Measurements from ENCODE around the gene PRPF31. TPM values are rescaled to one million over a fixed set of nuclear protein-coding genes. Genes with fewer than 3 reads are reported as not detected.

The PRPF31 gene
- total RNA-seq, 4 donors from 2014 or later, result 17.9 to 97.3 (median 52.6) TPM

- H3K36me3 ChIP-seq, result no peaks in the 10 kb centered on the region
- no peak overlapping the region for H3K27ac ChIP-seq
- H3K9me3 ChIP-seq, result no peaks in the 10 kb centered on the region
- no peak overlapping the region for H3K4me3 ChIP-seq
- no peaks in the 10 kb centered on the region for H3K27me3 ChIP-seq
- intact Hi-C loops (cut with DNase I; ENCODE audit: low total_unique reads), result no loop called here
- TF ChIP-seq, protein P1, sequence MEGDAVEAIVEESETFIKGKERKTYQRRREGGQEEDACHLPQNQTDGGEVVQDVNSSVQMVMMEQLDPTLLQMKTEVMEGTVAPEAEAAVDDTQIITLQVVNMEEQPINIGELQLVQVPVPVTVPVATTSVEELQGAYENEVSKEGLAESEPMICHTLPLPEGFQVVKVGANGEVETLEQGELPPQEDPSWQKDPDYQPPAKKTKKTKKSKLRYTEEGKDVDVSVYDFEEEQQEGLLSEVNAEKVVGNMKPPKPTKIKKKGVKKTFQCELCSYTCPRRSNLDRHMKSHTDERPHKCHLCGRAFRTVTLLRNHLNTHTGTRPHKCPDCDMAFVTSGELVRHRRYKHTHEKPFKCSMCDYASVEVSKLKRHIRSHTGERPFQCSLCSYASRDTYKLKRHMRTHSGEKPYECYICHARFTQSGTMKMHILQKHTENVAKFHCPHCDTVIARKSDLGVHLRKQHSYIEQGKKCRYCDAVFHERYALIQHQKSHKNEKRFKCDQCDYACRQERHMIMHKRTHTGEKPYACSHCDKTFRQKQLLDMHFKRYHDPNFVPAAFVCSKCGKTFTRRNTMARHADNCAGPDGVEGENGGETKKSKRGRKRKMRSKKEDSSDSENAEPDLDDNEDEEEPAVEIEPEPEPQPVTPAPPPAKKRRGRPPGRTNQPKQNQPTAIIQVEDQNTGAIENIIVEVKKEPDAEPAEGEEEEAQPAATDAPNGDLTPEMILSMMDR (IDR thresholded peaks at IDR 0.05), result no peak
- H3K4me1 ChIP-seq, result peaks cover 0 to 4% of the 10 kb centered on the region in 2 donors
- no peak for DNase-seq
Observed at GRCh38 chr19:54156490-54156889, 40.9 kb downstream of the PRPF31 start.

DNA sequence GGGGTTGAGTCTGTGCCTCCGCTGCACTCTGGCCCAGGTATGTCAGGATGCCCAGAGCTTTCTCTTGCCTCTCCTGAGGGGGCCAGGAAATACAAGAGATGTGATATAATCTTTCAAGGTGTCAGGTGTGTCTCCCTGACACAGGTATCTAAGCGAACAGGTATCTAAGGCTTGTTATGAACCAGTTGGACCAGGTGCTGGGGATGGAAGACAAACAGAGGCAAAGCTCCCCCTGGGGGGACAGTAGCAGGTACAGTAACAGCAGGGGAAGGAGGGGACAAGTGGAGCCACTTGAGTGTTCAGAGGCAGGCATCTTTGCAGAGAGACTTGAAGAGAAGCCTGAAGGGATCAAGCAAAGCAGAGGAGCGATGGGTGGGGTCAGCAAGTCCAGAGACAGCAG, 41.4 kb downstream of the PRPF31 start:
- intact Hi-C loops (cut with DNase I; ENCODE audit: low total_unique reads), result no loop called here
- TF ChIP-seq POLR2A (IDR thresholded peaks at IDR 0.05), result no peak
- TF ChIP-seq, protein P1 (IDR thresholded peaks at IDR 0.05), result no peak
- Histone ChIP-seq H3K4me3 (no peak overlapping the region), H3K9me3 (no peaks in the 10 kb centered on the region), H3K4me1 (peaks cover 0 to 4% of the 10 kb centered on the region in 2 donors), H3K27ac (no peak overlapping the region), H3K27me3 (no peaks in the 10 kb centered on the region), H3K36me3 (no peaks in the 10 kb centered on the region)
- DNase-seq, result no peak

DNA sequence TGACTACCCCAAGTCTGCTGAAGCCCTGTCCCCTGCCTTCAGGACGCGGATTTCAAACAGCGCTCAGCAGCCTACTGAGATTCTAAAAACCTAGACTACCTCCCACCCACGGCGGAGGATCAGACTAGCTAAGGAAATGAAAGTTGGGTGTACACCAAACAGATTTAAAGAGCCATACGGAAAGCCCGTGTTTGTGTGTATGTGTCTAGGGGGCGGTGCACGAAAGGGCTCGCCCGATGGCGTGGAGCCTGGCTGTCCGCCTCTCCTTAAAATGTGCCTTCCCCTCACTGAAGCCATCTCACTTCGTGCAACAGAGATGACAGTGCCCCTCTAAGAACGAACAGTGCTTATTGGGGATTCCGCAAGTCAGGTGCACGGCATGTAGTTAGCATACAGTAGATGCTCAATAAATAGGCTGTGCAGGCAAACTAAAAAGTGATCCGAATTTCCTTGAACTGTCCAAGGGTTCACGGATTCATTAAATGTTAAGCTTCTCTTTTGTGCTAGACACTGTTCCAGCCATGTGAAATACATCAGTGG, 43.3 kb downstream of the PRPF31 start:
- H3K9me3 ChIP-seq, result no peaks in the 10 kb centered on the region
- DNase-seq, result no peak
- peak overlapping the region; percentile 93 for H3K27ac ChIP-seq
- H3K4me1 ChIP-seq, result peaks cover 0 to 4% of the 10 kb centered on the region in 2 donors
- H3K36me3 ChIP-seq, result no peaks in the 10 kb centered on the region
- H3K4me3 ChIP-seq, result peak overlapping the region; percentile 63 to 79
- intact Hi-C loops (cut with DNase I; ENCODE audit: low total_unique reads), result no loop called here
- TF ChIP-seq, protein P1 (IDR thresholded peaks at IDR 0.05), result no peak
- TF ChIP-seq POLR2A (IDR thresholded peaks at IDR 0.05), result no peak
- H3K27me3 ChIP-seq, result no peaks in the 10 kb centered on the region

GRCh38 chr19:54159352-54160181, 44.0 kb downstream of the PRPF31 start, which contains the start of gene LENG1:
Gene LENG1 (minus strand): TSS chr19:54159721. CDS start chr19:54159695, 26 bp downstream.
- DNase-seq, result peak; percentile 99 to 100
- H3K27ac ChIP-seq, result peak within 1 kb of the TSS; percentile 93
- H3K36me3 ChIP-seq, result no peaks in the 10 kb centered on the region
- TF ChIP-seq POLR2A (IDR thresholded peaks at IDR 0.05), result peak; percentile 31 to 73
- TF ChIP-seq, protein P1 (IDR thresholded peaks at IDR 0.05), result peak; percentile 46 to 66 (median 58)
- peaks cover 0 to 4% of the 10 kb centered on the region in 2 donors for H3K4me1 ChIP-seq
- peak within 1 kb of the TSS; percentile 63 to 79 for H3K4me3 ChIP-seq
- intact Hi-C loops (cut with DNase I; ENCODE audit: low total_unique reads), result no loop called here
- no peaks in the 10 kb centered on the region for H3K9me3 ChIP-seq
- no peaks in the 10 kb centered on the region for H3K27me3 ChIP-seq

DNA sequence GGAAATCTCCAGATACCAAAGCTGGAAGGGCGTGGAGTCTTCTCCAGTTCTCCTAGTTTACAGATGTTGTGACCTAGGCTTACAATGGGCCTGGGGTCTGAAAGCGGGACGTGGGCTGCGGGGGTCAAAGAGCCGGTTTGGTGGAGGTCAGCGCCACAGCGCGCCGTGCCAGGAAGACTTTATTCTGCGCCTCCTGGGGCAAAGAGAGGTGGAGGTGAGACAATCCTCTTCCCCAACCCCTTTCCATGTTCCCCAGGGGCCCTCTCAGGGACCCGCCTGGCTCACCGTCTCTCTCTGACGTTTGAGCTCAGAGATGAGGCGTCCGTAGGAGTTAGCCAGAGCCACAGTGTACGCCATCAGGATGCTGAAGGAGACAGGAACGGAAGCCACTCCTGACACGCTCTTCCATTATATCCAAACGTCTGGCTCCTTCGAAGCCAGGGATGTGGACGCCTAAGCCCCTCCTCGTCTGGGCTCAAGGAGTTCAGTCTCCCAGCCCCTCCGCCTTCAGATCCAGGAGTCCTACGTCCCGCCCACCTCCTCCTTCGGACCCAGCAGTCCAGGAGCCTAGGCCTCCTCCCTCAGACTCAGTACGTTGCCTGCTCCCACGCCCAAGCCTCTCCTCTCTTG, 44.7 kb downstream of the PRPF31 start:
- intact Hi-C loops (cut with DNase I; ENCODE audit: low total_unique reads), result no loop called here

More for the DNA sequence above, 44.7 kb downstream of the PRPF31 start:
- TF ChIP-seq, protein P1 (IDR thresholded peaks at IDR 0.05), result peak in 1 of 4 experiments; percentile 16
- TF ChIP-seq POLR2A (IDR thresholded peaks at IDR 0.05), result no peak
- no peaks in the 10 kb centered on the region for H3K27me3 ChIP-seq
- H3K36me3 ChIP-seq, result no peaks in the 10 kb centered on the region
- H3K4me1 ChIP-seq, result peaks cover 0 to 4% of the 10 kb centered on the region in 2 donors
- peak overlapping the region; percentile 77 to 85 for H3K27ac ChIP-seq
- no peaks in the 10 kb centered on the region for H3K9me3 ChIP-seq
- H3K4me3 ChIP-seq, result peak overlapping the region; percentile 49 to 56
- DNase-seq, result no peak

Data from uterus (tissue), 4 donors.